HG02852 (cell line): ENCODE results near the gene PPFIA1.
"Not testable (repeated sequence)": the region's sequence is repeated elsewhere in the genome, so short reads cannot be mapped to it uniquely, and the experiment has no call there.

ENCODE experiments used
- ATAC-seq: cut with Tn5 transposase; IDR thresholded peaks from one replicate; pipeline ENCODE4 v1.9.1; 2021; ENCODE audit warnings: mild to moderate bottlenecking, moderate library complexity; ENCODE audit not compliant: unreplicated experiment

PPFIA1 gene

DNA sequence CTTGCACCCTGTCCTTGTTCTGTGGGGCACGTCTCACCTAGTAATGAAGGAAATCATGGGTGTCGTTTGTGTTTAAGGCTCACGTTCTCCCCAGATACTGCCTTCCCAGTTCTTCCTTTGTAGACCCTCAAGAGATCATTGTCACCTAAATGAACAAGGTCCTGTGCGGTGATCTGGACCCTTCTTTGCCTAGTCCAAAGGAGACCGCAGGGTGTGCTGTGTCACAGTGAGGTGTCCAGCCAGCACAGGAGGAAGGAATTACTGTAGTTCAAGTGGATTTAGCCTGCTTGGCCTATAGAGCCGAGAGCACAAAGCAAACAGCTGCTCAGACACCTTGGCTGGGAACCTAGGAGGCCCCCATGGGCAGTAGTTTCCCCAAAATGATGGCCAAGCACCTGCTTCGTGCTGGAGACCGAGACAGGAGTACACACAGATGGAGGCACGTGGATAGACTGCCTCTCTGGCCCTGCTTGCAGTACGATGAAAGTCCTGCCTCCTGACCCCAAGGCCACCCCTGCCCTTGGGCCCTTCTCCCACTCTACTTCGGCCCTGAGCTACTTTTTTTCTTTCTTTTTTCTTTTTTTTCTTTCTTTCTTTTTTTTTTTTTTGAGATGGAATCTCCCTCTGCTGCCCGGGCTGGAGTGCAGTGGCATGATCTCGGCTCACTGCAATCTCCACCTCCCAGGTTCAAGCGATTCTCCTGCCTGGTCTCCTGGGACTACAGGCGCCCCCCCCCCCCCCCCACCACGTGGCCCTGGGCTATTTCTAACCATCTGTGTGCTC lies 19.4 kb upstream of the PPFIA1 start:
- ATAC-seq, result no peak

DNA sequence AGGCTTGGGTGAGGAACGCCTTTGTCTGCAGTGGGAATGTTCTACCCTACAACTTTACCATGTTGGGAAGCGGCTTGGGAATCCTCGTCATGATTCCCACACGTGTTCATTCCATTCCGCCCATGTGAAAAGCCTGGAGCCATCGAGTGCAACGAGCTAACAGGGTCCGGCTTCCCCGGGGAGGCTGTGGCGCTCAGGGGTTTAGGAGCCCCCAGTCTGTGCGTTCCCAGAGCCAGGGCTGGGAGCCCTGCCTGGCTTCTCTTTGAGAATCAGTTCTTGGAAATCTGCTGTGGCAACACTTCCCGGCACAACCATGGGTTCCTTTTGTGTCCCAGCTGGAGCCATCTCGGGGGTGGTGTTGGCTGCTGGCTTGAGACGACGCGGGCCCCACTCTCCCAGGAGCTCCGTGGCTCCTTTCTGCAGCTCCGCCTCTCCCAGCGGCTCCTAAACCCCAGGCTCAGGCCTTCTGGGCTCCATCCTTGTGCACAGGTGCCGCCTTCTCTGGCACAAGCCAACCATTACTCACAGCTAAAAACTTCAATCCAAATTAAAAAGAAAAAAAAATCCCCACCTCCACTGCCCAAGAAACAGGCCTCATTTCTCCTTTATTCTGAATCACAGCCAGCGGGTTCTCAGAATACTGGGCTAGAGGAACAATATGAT lies 18.7 kb upstream of the PPFIA1 start:
- no peak for ATAC-seq

- peak; percentile 51 for ATAC-seq
Observed at GRCh38 chr11:70252844-70253243, 17.6 kb upstream of the PPFIA1 start.

DNA sequence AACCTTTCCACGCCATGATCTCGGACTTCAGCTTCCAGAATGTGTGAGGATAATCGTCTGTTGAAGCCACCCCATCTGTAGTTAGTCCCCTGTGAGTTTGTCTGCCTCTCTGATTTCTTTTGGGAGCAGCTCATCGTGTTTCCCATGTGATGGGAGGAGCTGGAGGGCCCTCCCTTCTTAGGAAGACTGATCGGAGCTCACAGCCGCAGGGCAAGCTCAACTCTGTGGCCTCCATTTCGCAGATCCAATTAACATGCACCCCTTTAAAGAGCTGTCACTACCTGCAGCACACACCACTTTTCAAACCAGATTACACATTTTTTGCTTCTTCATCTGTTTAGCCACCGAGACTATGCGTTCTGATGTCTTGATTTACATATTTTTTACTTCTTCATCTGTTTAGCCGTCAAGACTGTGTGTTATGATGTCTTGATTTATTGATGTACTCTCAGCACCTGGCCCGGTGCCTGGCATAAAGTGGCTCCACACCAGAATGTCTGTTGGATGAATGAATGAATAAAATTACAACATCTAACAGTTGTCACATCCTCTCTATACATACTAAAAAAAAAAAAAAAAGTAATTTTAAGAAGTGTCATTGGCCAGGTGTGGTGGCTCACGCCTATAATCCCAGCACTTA lies 14.9 kb upstream of the PPFIA1 start:
- ATAC-seq, result no peak

DNA sequence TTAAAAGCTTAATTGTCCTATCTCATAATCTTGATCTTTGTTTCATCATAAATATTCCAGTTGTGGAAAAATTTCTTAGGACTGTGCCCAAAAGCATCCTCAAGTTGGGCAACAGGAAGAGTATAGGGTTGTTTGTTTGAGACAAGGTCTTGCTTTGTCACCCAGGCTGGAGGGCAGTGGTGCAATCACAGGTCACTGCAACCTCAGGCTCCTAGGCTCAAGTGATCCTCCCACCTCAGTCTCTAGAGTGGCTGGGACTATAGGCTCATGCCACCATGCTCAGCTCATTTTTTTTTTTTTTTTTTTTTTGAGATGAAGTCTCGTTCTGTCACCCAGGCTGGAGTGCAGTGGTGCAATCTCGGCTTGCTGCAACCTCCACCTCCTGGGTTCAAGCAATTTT lies 11.4 kb upstream of the PPFIA1 start:
- not testable (repeated sequence) for ATAC-seq

DNA sequence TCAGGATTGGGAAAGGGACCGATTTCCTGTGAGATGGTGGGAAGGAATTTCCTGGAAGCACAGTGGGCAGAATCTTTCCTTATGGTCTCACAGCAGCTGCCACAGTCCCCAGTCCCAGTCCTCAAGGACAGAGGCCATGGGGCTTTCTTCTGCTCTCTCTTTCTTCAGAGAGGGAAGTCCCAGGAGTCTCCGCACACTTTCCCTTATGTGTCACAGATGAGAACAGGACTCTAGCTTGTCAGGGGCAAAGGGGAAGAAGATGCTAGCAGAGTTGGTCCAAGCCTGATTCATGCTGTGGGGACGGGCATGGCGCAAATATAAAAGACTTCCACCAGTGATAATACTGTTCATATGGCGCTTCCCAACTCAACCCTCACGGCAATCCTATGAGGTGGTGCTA lies 7.5 kb upstream of the PPFIA1 start:
- no peak for ATAC-seq

- no peak for ATAC-seq
Observed at GRCh38 chr11:70263363-70263762, 7.1 kb upstream of the PPFIA1 start.

DNA sequence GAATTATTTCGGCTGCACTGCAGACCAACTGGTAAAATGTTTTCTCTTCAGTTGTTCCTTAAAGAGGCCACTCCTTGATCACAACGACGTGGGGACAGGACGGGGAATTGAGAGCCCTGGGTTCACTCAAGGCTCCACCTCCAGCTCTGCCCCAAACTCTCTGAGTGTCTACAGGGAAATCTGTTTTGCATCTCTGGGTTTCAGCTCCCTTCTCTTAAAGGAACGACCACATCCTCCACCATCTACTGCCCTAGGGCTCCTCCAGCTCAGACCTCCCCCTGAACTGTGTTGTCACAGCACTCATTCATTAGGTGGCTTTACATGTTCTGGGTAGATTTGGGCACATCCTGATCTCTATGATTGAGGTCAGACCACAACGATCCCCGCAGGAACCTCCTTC lies 5.1 kb upstream of the PPFIA1 start:
- ATAC-seq, result peak; percentile 49

- ATAC-seq, result no peak
Observed at GRCh38 chr11:70267405-70267950, 3.0 kb upstream of the PPFIA1 start.

DNA sequence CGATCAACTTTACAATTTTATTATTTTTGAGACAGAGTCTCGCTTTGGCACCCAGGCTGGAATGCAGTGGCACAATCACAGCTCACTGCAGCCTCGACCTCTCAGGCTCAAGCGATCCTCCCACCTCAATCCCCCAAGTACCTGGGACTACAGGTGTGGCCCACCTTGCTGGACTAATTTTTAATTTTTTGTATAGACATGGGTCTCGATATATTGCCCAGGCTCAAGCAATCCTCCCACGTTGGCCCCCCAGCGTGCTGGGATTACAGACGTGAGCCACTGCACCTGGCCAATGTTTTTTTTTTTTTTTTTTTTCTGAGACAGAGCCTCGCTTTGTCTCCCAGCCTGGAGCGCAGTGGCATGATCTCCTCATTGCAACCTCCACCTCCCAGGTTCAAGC lies 2.0 kb upstream of the PPFIA1 start:
- no peak for ATAC-seq

- ATAC-seq, result peak; percentile 27
Observed at GRCh38 chr11:70270877-70271648, 573 bp downstream of the PPFIA1 start.

DNA sequence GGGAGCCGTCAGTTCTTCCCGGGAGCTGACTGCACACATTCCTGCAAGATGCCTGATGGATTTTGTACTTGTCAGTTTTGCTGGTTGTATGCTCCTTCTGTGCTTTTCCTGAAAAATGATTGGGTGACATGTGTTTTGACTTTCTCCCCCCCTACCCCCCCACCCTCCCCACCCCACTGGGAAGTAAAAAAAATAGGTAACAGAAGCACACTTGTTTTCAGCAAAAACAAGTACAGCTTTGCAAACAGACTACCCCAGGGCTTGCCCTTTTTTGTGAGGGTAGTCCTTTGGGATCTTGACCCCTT lies 1.1 kb downstream of the PPFIA1 start:
- ATAC-seq, result no peak

- no peak for ATAC-seq
Observed at GRCh38 chr11:70272009-70272408, 1.5 kb downstream of the PPFIA1 start.

GRCh38 chr11:70278994-70279393 lies 8.5 kb downstream of the PPFIA1 start:
- no peak for ATAC-seq

GRCh38 chr11:70281156-70281609 lies 10.7 kb downstream of the PPFIA1 start:
- no peak for ATAC-seq

GRCh38 chr11:70282012-70282411 lies 11.5 kb downstream of the PPFIA1 start:
- no peak for ATAC-seq

DNA sequence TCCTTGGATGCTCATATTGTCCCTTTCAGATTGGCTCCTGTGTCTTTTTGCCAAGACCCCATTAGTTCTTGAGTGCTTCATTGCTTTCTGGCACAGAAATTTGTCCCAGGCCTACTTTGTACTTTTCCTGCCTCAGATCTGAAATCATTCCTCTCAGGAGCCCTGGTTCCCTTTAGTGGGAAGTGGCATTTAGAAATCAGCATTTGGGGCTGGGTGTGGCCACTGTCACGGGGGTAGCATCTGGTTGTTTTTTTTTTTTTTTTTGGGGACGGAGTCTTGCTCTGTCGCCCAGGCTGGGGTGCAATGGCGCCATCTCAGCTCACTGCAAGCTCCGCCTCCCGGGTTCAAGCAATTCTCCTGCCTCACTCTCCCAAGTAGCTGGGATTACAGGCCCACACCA lies 18.2 kb downstream of the PPFIA1 start:
- ATAC-seq, result no peak

GRCh38 chr11:70289582-70289981 lies 19.1 kb downstream of the PPFIA1 start:
- ATAC-seq, result no peak

DNA sequence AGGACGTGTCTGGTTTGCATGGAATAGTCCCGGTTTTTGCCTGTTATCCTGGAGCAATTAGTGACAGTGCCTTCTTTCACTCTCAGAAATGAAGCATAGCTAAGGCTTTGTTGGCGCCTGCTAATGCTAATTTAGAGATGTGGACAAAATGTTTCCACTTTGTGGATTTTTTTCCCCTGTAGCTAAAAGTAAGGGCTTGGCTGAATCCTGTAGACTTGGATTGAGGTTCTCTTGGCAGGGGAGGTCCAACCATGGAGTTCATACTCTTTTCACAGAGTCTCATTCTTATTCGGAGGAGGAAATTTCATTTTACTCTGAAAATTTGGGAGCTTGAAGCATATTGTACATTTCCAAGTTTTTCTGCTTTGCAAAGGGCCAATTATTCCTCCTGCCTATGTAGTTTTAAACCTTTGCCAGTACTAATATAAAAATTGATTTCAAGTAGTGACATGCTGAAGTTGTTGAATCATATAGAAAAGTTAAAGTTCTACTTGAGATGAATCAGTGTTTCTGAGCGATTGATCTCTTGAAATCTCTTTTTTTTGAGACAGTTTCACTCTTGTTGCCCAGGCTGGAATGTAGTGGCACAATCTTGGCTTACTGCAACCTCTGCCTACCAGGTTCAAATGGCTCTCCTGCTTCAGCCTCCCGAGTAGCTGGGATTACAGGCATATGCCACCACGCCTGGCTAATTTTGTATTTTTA lies 20.0 kb downstream of the PPFIA1 start:
- no peak for ATAC-seq

DNA sequence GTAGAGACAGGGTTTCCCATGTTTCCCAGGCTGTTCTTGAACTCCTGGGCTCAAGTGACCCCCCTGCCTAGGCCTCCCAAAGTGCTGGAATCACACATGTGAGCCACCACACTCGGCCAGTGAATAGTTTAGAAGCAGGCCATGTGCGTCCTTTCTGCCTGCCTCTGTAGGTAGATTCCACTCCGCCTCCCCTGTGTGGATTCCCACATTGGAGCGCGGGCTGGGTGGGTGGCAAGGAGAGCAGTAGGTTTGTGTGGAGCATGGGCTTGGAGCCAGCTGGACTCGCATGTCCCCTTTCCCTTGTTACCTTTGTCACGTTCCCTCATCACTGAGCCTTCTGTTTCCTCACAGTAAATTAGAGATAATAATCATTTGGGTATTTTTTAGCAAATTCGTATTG lies 21.7 kb downstream of the PPFIA1 start:
- no peak for ATAC-seq

DNA sequence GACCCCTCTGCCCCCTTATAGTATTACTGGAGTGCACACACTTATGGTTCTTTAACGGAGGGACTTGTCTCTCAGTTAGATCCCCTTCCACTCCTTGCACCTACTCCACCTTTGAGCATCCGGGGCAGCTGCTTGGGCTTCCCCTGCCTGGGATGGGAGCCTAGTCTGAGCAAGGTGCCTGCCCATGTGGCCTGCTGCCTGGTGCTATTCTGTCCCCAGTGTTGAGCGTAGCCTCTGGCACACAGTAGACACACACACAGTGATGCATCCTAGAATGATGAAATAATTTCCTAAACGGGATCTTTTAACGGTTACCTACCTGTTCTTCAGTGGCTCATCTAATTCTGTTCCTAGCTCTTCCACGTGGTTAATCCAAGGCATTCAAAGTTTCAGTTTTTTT lies 22.4 kb downstream of the PPFIA1 start:
- ATAC-seq, result no peak
